DND-41 (cell line): ENCODE measurements around the gene KCNQ5.

ENCODE experiments used
- EZH2 ChIP-seq: IDR thresholded peaks from 3 replicates; pipeline ENCODE4 v1.6.1; 2012; ENCODE audit warnings: borderline replicate concordance, low read depth, mild to moderate bottlenecking, moderate library complexity, low read length, inconsistent platforms; ENCODE audit not compliant: severe bottlenecking
- TF ChIP-seq, protein P1 (sequence below): IDR thresholded peaks from 2 replicates; pipeline ENCODE4 v1.5.1; 2012; ENCODE audit warnings: borderline replicate concordance, low read length, moderate library complexity, mild to moderate bottlenecking; ENCODE audit not compliant: poor library complexity, severe bottlenecking; ENCODE audit errors: extremely low read depth

DNA sequence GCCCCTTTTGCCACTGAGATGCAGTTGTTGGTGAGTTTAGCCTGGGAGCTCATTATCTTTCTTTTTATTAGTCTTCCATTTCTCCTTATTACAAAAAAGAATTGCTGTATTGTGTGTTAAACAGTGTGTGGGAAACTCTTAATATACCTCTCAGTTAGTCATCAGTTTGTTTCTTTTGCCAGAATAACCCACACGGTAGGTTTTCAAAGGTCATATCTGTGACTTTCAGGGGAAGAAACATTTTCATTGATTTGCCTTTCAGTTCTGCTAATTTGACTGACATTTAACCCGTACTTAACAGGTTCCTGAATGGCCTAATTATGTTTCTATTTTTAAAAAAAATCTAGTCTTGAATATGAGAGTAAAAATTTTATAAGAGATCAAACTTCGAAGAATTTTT lies 458.1 kb downstream of the KCNQ5 start:
- TF ChIP-seq, protein P1, sequence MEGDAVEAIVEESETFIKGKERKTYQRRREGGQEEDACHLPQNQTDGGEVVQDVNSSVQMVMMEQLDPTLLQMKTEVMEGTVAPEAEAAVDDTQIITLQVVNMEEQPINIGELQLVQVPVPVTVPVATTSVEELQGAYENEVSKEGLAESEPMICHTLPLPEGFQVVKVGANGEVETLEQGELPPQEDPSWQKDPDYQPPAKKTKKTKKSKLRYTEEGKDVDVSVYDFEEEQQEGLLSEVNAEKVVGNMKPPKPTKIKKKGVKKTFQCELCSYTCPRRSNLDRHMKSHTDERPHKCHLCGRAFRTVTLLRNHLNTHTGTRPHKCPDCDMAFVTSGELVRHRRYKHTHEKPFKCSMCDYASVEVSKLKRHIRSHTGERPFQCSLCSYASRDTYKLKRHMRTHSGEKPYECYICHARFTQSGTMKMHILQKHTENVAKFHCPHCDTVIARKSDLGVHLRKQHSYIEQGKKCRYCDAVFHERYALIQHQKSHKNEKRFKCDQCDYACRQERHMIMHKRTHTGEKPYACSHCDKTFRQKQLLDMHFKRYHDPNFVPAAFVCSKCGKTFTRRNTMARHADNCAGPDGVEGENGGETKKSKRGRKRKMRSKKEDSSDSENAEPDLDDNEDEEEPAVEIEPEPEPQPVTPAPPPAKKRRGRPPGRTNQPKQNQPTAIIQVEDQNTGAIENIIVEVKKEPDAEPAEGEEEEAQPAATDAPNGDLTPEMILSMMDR, result no peak
- no peak for TF ChIP-seq EZH2
